Suprapubic skin (tissue), 4 donors: ENCODE results near the gene SERTM2. TPM values are rescaled to one million over a fixed set of nuclear protein-coding genes. Genes with fewer than 3 reads are reported as not detected.

ENCODE experiments used
- DNase-seq, 2 donors: peaks; one replicate each; pipeline ENCODE4 v3.0.0-alpha.2; 2019; ENCODE audit warnings: low spot score in 2 of 2
- H3K27ac ChIP-seq: fragments of 200-600 bp; sonication (generic); one replicate; pipeline ENCODE4 v1.5.1; 2019
- H3K27me3 ChIP-seq: fragments of 200-600 bp; sonication (generic); one replicate; pipeline ENCODE4 v1.5.1; 2019
- H3K36me3 ChIP-seq: fragments of 200-600 bp; sonication (generic); one replicate; pipeline ENCODE4 v1.5.1; 2019
- H3K4me1 ChIP-seq: fragments of 200-600 bp; sonication (generic); one replicate; pipeline ENCODE4 v1.5.1; 2019
- H3K4me3 ChIP-seq: fragments of 200-600 bp; sonication (generic); one replicate; pipeline ENCODE4 v1.5.1; 2019; ENCODE audit warnings: mild to moderate bottlenecking
- H3K9me3 ChIP-seq: fragments of 200-600 bp; sonication (generic); one replicate; pipeline ENCODE4 v1.5.1; 2019
- CTCF ChIP-seq, 2 donors: fragments of 200-600 bp in 1 of 2; fragments of 450-650 bp in 1 of 2; sonication (generic) in 1 of 2; IDR thresholded peaks; one replicate each; pipeline ENCODE4 v1.5.1; 2016 to 2019; ENCODE audit warnings: antibody characterized with exemption in 2 of 2, mild to moderate bottlenecking in 1 of 2, moderate library complexity in 1 of 2
- EP300 ChIP-seq: sonication (generic); formaldehyde crosslinking; IDR thresholded peaks from one replicate; pipeline ENCODE4 v1.6.1; 2017; ENCODE audit warnings: antibody characterized with exemption
- POLR2A ChIP-seq, 2 donors: fragments of 450-650 bp; IDR thresholded peaks; one replicate each; pipeline ENCODE4 v1.6.1; 2017; ENCODE audit warnings: antibody characterized with exemption in 2 of 2, mild to moderate bottlenecking in 2 of 2, moderate library complexity in 2 of 2
- POLR2AphosphoS5 ChIP-seq, 3 donors: sonication (generic); formaldehyde crosslinking; IDR thresholded peaks; one replicate each; pipeline ENCODE4 v1.6.1; 2017; ENCODE audit warnings: antibody characterized with exemption in 3 of 3
- WGBS: methylation state at CpG from one replicate; pipeline ENCODE4 v1.1.5; 2018; 5-methylcytosine and 5-hydroxymethylcytosine counted together
- total RNA-seq, 4 donors: library from RNA; depleted of rRNA; stranded (reverse); fragments of >200 nt; gene quantifications; one replicate each; pipeline ENCODE4 v1.1.0, GENCODE V29; 2016

Gene SERTM2
- total RNA-seq: under 1 TPM in 1 of 4 donors, not detected in 3; 0.16 TPM

GRCh38 chrX:111511477-111511876, at the start of gene SERTM2:
TSS of gene SERTM2 (plus strand) at chrX:111511645. CDS start at chrX:111518858, 7,213 bp downstream.
- Histone ChIP-seq H3K4me3 (no peak within 1 kb of the TSS), H3K27me3 (no peaks in the 10 kb centered on the region), H3K4me1 (no peaks in the 10 kb centered on the region), H3K36me3 (no peaks in the 10 kb centered on the region), H3K9me3 (no peaks in the 10 kb centered on the region), H3K27ac (no peak within 1 kb of the TSS)
- DNase-seq: no peak
- 16% methylated on average over 3 of the region's 3 CpGs for WGBS
- TF ChIP-seq POLR2AphosphoS5 (IDR thresholded peaks at IDR 0.05) (no peak), EP300 (no peak), CTCF (IDR thresholded peaks at IDR 0.05) (no peak), POLR2A (IDR thresholded peaks at IDR 0.05) (no peak)

GRCh38 chrX:111465669-111466068, 45.8 kb upstream of the SERTM2 start:
- TF ChIP-seq POLR2AphosphoS5 (IDR thresholded peaks at IDR 0.05): no peak
- no peak for TF ChIP-seq CTCF (IDR thresholded peaks at IDR 0.05)
- no peak for TF ChIP-seq EP300
- no peak for TF ChIP-seq POLR2A (IDR thresholded peaks at IDR 0.05)
- Histone ChIP-seq H3K36me3 (no peaks in the 10 kb centered on the region), H3K4me1 (no peaks in the 10 kb centered on the region), H3K27me3 (no peaks in the 10 kb centered on the region), H3K4me3 (no peak overlapping the region), H3K27ac (no peak overlapping the region), H3K9me3 (no peaks in the 10 kb centered on the region)
- 28% methylated on average over 1 of the region's 1 CpG for WGBS
- no peak for DNase-seq

- DNase-seq: peak; percentile 58 to 74
- Histone ChIP-seq H3K27me3 (no peaks in the 10 kb centered on the region), H3K4me3 (no peak overlapping the region), H3K36me3 (no peaks in the 10 kb centered on the region), H3K27ac (no peak overlapping the region), H3K9me3 (no peaks in the 10 kb centered on the region), H3K4me1 (no peaks in the 10 kb centered on the region)
- TF ChIP-seq POLR2AphosphoS5 (IDR thresholded peaks at IDR 0.05) (no peak), EP300 (no peak), POLR2A (IDR thresholded peaks at IDR 0.05) (no peak), CTCF (IDR thresholded peaks at IDR 0.05) (no peak)
- WGBS: 38% methylated on average over 1 of the region's 1 CpG
Observed at GRCh38 chrX:111467896-111468295, 43.5 kb upstream of the SERTM2 start.

GRCh38 chrX:111470681-111471403, 40.6 kb upstream of the SERTM2 start:
- Histone ChIP-seq H3K4me3 (no peak overlapping the region), H3K4me1 (no peaks in the 10 kb centered on the region), H3K9me3 (no peaks in the 10 kb centered on the region), H3K27ac (no peak overlapping the region), H3K36me3 (no peaks in the 10 kb centered on the region), H3K27me3 (no peaks in the 10 kb centered on the region)
- 79% methylated on average over 2 of the region's 2 CpGs for WGBS
- no peak for DNase-seq
- TF ChIP-seq POLR2A (IDR thresholded peaks at IDR 0.05): no peak
- TF ChIP-seq EP300: no peak
- TF ChIP-seq POLR2AphosphoS5 (IDR thresholded peaks at IDR 0.05): no peak
- no peak for TF ChIP-seq CTCF (IDR thresholded peaks at IDR 0.05)

- TF ChIP-seq CTCF (IDR thresholded peaks at IDR 0.05): no peak
- TF ChIP-seq EP300: no peak
- H3K27me3 ChIP-seq: no peaks in the 10 kb centered on the region
- H3K4me1 ChIP-seq: no peaks in the 10 kb centered on the region
- H3K9me3 ChIP-seq: no peaks in the 10 kb centered on the region
- H3K36me3 ChIP-seq: no peaks in the 10 kb centered on the region
- no peak overlapping the region for H3K4me3 ChIP-seq
- DNase-seq: no peak
- H3K27ac ChIP-seq: no peak overlapping the region
Observed at GRCh38 chrX:111481896-111482295, 29.5 kb upstream of the SERTM2 start.
